Large intestine (tissue), 3 donors: Measurements from ENCODE around the gene RAVER2. TPM values are rescaled to one million over a fixed set of nuclear protein-coding genes. Genes with fewer than 3 reads are reported as not detected.

ENCODE experiments used
- DNase-seq, 2 donors: peaks; one replicate each; pipeline versions ENCODE4 v3.0.0 to v3.0.0-alpha.2; 2013
- H3K27ac ChIP-seq: one replicate; pipeline ENCODE4 v1.5.1; 2013; ENCODE audit warnings: low read length
- H3K27me3 ChIP-seq: 2 replicates; pipeline ENCODE4 v1.6.1; 2013; ENCODE audit warnings: low read length; ENCODE audit not compliant: control insufficient read depth, insufficient read depth
- H3K36me3 ChIP-seq: 2 replicates; pipeline ENCODE4 v1.6.1; 2013; ENCODE audit warnings: low read length; ENCODE audit not compliant: control insufficient read depth, insufficient read depth
- H3K4me1 ChIP-seq: one replicate; pipeline ENCODE4 v1.6.1; 2013; ENCODE audit warnings: low read length; ENCODE audit not compliant: control insufficient read depth, insufficient read depth
- H3K4me3 ChIP-seq: one replicate; pipeline ENCODE4 v1.5.1; 2013; ENCODE audit warnings: low read length
- H3K9me3 ChIP-seq: one replicate; pipeline ENCODE4 v1.6.1; 2013; ENCODE audit warnings: mild to moderate bottlenecking, low read depth, low read length, moderate library complexity; ENCODE audit not compliant: control insufficient read depth
- WGBS: methylation state at CpG from one replicate; pipeline ENCODE4 v1.1.5; 2013; ENCODE audit warnings: low lambda C conversion rate; ENCODE audit not compliant: insufficient coverage; 5-methylcytosine and 5-hydroxymethylcytosine counted together
- polyA plus RNA-seq: library from polyadenylated mRNA; unstranded; fragments of 120-200 nt; gene quantifications from one replicate; pipeline ENCODE4 v1.2.1, GENCODE V29; 2013

Gene RAVER2
- polyA plus RNA-seq, 1 donor = 41.7 TPM

- no peak overlapping the region for H3K4me3 ChIP-seq
- H3K4me1 ChIP-seq = no peaks in the 10 kb centered on the region
- peaks cover 87% of the 10 kb centered on the region for H3K36me3 ChIP-seq
- no peak overlapping the region for H3K27ac ChIP-seq
- no CpG with 5 or more reads among the region's 7 CpGs for WGBS
- no peaks in the 10 kb centered on the region for H3K27me3 ChIP-seq
- DNase-seq = no peak
- H3K9me3 ChIP-seq = no peaks in the 10 kb centered on the region
Observed at GRCh38 chr1:64844175-64844574, 99.3 kb downstream of the RAVER2 start.

DNA sequence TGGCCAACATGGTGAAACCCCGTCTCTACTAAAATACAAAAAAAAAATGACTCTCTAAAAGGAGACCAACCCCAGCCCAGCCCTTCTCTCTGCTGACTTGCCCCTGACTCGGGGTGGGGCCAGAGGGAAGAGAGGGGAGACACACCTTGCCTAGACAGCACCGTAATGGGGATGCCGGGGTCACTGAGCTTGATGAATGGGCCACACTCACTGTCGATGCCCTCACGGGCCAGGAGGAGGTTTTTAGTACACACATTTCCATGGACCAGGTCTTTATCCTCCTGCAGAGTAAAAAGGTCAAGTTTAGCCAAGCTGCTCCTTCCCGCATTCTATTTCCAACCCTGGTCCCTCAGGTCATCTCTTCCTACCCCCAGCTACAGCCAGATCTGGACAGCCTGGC is 99.7 kb downstream of the RAVER2 start:
- no peaks in the 10 kb centered on the region for H3K27me3 ChIP-seq
- no peak overlapping the region for H3K4me3 ChIP-seq
- no peak for DNase-seq
- 100% methylated on average over 1 of the region's 7 CpGs for WGBS
- no peaks in the 10 kb centered on the region for H3K9me3 ChIP-seq
- H3K27ac ChIP-seq = no peak overlapping the region
- no peaks in the 10 kb centered on the region for H3K4me1 ChIP-seq
- peaks cover 88% of the 10 kb centered on the region for H3K36me3 ChIP-seq

DNA sequence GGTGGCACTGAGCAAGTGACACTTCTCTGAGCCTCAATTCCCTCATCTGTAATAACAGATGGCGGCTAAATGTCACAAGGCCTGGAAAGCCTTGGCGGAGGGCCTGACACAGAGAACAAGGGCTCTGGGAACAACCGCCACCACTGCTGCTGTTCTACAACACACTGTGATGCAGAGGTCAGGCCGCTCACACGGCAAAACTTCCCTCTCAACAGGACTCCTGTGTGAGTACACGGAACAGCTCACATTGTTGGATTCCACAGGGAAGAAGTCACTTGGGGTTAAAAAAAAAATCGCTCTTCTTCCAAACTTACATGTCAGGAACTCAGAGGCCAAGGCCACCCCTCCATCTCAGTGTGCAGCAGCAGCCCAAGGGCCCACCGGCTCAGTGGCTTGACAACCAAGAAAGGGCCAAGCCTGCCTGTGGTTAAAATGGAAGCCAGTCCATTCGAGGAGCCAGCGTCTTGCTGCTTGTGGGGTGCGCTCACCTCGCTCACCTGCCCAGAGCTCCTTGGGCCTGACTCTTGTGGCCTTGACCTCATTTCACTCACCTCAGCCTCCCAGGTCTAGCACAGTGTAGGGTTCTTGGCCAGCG is 101.1 kb downstream of the RAVER2 start:
- H3K27ac ChIP-seq = no peak overlapping the region
- H3K9me3 ChIP-seq = no peaks in the 10 kb centered on the region
- WGBS = no CpG with 5 or more reads among the region's 13 CpGs
- H3K36me3 ChIP-seq = peaks cover 88% of the 10 kb centered on the region
- H3K27me3 ChIP-seq = no peaks in the 10 kb centered on the region
- H3K4me1 ChIP-seq = no peaks in the 10 kb centered on the region
- DNase-seq = no peak
- no peak overlapping the region for H3K4me3 ChIP-seq

DNA sequence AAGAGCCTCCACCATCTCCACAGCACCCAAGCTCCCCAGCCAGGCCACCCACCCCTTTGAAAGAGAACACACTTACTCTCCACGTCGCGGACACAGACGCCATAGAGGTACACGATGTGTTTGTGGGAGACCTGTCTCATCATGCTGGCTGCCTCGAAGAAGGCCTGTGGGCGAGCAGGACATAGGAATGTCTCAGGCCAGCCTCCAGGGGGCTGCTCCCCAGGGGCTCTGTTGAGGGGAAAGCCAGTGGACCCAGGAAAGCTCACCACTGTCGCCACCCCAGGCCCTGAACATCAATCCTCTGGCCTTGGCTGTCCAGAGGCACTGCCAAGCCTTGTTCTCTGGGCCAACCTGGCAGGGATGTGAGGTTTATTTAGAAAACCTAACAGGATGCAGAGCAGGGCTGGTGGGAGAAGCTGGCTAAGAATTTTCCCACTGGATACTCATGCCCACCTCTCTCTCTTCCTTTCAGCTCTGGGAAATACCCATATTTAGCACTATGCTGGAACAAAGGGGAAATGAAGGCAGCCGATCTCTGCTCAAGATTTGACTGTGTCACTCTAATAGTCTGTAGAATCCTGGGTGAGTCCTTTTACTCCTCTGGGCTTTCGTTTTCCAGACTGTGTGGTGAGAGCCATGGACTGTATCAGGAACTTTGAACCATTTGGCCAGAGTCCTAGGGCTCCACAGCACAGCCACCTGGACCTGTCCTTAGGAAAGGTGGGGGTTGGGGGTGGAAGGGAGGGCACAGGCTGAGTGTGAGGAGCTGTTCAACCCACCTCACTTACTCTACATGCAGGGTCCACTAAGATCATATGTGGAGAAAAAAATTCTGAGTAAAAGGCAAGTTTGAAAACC is 101.9 kb downstream of the RAVER2 start:
- no peak for DNase-seq
- H3K4me1 ChIP-seq = no peaks in the 10 kb centered on the region
- no peaks in the 10 kb centered on the region for H3K9me3 ChIP-seq
- WGBS = no CpG with 5 or more reads among the region's 10 CpGs
- H3K36me3 ChIP-seq = peaks cover 90% of the 10 kb centered on the region
- H3K4me3 ChIP-seq = no peak overlapping the region
- H3K27me3 ChIP-seq = no peaks in the 10 kb centered on the region
- no peak overlapping the region for H3K27ac ChIP-seq

- peaks cover 92% of the 10 kb centered on the region for H3K36me3 ChIP-seq
- H3K4me1 ChIP-seq = no peaks in the 10 kb centered on the region
- H3K27me3 ChIP-seq = no peaks in the 10 kb centered on the region
- no peaks in the 10 kb centered on the region for H3K9me3 ChIP-seq
- no peak overlapping the region for H3K27ac ChIP-seq
- H3K4me3 ChIP-seq = no peak overlapping the region
- no CpG with 5 or more reads among the region's 4 CpGs for WGBS
- no peak for DNase-seq
Observed at GRCh38 chr1:64847666-64848065, 102.8 kb downstream of the RAVER2 start.

- Histone ChIP-seq H3K9me3 (no peaks in the 10 kb centered on the region), H3K27me3 (no peaks in the 10 kb centered on the region), H3K27ac (no peak overlapping the region), H3K4me3 (no peak overlapping the region), H3K4me1 (no peaks in the 10 kb centered on the region), H3K36me3 (peaks cover 92% of the 10 kb centered on the region)
- no peak for DNase-seq
- no CpG with 5 or more reads among the region's 3 CpGs for WGBS
Observed at GRCh38 chr1:64848136-64848535, 103.3 kb downstream of the RAVER2 start.

- 100% methylated on average over 1 of the region's 4 CpGs for WGBS
- Histone ChIP-seq H3K27me3 (no peaks in the 10 kb centered on the region), H3K27ac (no peak overlapping the region), H3K4me3 (no peak overlapping the region), H3K36me3 (peaks cover 92% of the 10 kb centered on the region), H3K4me1 (no peaks in the 10 kb centered on the region), H3K9me3 (no peaks in the 10 kb centered on the region)
- no peak for DNase-seq
Observed at GRCh38 chr1:64848803-64849202, 103.9 kb downstream of the RAVER2 start.

GRCh38 chr1:64849942-64850341 is 105.1 kb downstream of the RAVER2 start:
- Histone ChIP-seq H3K4me1 (no peaks in the 10 kb centered on the region), H3K27me3 (no peaks in the 10 kb centered on the region), H3K4me3 (no peak overlapping the region), H3K36me3 (peaks cover 92% of the 10 kb centered on the region), H3K27ac (no peak overlapping the region), H3K9me3 (no peaks in the 10 kb centered on the region)
- WGBS = no CpG with 5 or more reads among the region's 11 CpGs
- DNase-seq = no peak

- Histone ChIP-seq H3K27me3 (no peaks in the 10 kb centered on the region), H3K9me3 (no peaks in the 10 kb centered on the region), H3K4me1 (no peaks in the 10 kb centered on the region), H3K27ac (no peak overlapping the region), H3K36me3 (peaks cover 91% of the 10 kb centered on the region), H3K4me3 (no peak overlapping the region)
- no peak for DNase-seq
- 100% methylated on average over 2 of the region's 10 CpGs for WGBS
Observed at GRCh38 chr1:64850846-64851245, 106.0 kb downstream of the RAVER2 start.

DNA sequence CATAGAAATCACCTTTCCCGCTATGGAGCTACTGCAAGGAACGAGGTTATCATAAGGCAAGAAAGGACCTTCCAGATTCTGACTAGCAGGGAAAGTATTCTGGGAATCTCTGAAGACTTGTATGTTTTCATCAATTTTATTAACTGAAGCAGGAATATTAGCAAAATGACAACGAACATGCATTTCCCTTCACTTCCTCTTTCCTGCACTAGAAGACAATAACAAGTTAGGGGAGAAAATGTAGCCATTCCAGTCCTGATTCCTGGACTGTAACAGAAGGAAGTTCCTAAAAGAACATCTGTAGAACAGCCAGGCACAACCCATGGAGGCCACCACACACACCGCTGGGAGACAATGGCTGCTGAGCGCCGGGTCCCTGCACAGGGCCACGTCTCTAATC is 106.8 kb downstream of the RAVER2 start:
- no peaks in the 10 kb centered on the region for H3K27me3 ChIP-seq
- H3K4me1 ChIP-seq = no peaks in the 10 kb centered on the region
- H3K4me3 ChIP-seq = no peak overlapping the region
- peaks cover 90% of the 10 kb centered on the region for H3K36me3 ChIP-seq
- H3K9me3 ChIP-seq = no peaks in the 10 kb centered on the region
- no CpG with 5 or more reads among the region's 7 CpGs for WGBS
- no peak for DNase-seq
- no peak overlapping the region for H3K27ac ChIP-seq
